HFFc6 (cell line): ENCODE measurements around the gene FKBP9. TPM values are rescaled to one million over a fixed set of nuclear protein-coding genes. Genes with fewer than 3 reads are reported as not detected.

Experiments used
- DNase-seq: peaks from one replicate; pipeline ENCODE4 v3.0.0-alpha.2; 2018
- H3K27ac Mint-ChIP-seq: 2 replicates; pipeline ENCODE4 v1.8.0; 2020; ENCODE audit warnings: mild to moderate bottlenecking, mixed read lengths
- H3K27me3 Mint-ChIP-seq: 2 replicates; pipeline ENCODE4 v1.8.0; 2021; ENCODE audit warnings: mild to moderate bottlenecking, moderate library complexity, mixed read lengths; ENCODE audit not compliant: insufficient read depth
- H3K36me3 Mint-ChIP-seq: 2 replicates; pipeline ENCODE4 v1.8.0; 2021; ENCODE audit warnings: low read depth, mixed read lengths
- H3K4me1 Mint-ChIP-seq: 2 replicates; pipeline ENCODE4 v1.8.0; 2020; ENCODE audit warnings: low read depth, mixed read lengths
- H3K4me3 Mint-ChIP-seq: 2 replicates; pipeline ENCODE4 v1.8.0; 2020; ENCODE audit warnings: mild to moderate bottlenecking, moderate library complexity, mixed read lengths
- H3K9me3 Mint-ChIP-seq: 2 replicates; pipeline ENCODE4 v1.8.0; 2020; ENCODE audit warnings: mild to moderate bottlenecking, mixed read lengths
- total RNA-seq, 6 experiments: library from RNA; stranded (reverse); fragmentation: NEBNext Ultra II Directional; extraction: Animal tissue kit (Norgen Biotek cat#: 25700); gene quantifications; 2 replicates in 1 of 6; 3 replicates in 5 of 6; pipeline ENCODE4 v1.2.3, GENCODE V29; 2021
- TF ChIP-seq, protein P1 (sequence below): fragments of 200-600 bp; sonication (generic); IDR thresholded peaks from 2 replicates; pipeline ENCODE4 v1.5.0; 2021; ENCODE audit warnings: antibody characterized with exemption, mild to moderate bottlenecking

The FKBP9 gene
- total RNA-seq, 6 experiments from 2014 or later: 196 to 241 (median 214) TPM

DNA sequence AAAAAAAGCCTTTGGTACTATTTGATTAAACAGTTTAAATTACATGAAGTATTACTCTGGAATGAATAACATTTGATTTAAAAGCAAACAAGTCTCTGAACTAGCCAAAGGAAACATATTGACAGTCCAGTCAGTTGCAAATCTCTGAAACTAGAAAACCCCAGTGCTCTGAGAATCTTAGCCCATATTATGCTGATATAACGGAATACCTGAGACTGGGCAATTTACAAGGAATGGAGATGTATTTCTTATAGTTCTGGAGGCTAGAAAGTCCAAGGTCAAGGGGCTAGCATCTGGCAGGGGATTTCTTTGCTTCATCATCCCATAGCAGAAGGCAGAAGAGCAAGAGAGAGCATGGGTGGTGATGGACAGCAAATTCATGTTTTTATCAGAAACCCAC, 21.7 kb upstream of the FKBP9 start:
- Mint-ChIP-seq H3K27me3 (peaks cover 2% of the 10 kb centered on the region), H3K4me3 (no peak overlapping the region), H3K9me3 (no peaks in the 10 kb centered on the region), H3K36me3 (peaks cover 11% of the 10 kb centered on the region; the same call in 1 of the 2 replicates), H3K4me1 (peaks cover 41% of the 10 kb centered on the region), H3K27ac (peak overlapping the region; percentile 10; the same call in 1 of the 2 replicates)
- DNase-seq: no peak
- TF ChIP-seq, protein P1, sequence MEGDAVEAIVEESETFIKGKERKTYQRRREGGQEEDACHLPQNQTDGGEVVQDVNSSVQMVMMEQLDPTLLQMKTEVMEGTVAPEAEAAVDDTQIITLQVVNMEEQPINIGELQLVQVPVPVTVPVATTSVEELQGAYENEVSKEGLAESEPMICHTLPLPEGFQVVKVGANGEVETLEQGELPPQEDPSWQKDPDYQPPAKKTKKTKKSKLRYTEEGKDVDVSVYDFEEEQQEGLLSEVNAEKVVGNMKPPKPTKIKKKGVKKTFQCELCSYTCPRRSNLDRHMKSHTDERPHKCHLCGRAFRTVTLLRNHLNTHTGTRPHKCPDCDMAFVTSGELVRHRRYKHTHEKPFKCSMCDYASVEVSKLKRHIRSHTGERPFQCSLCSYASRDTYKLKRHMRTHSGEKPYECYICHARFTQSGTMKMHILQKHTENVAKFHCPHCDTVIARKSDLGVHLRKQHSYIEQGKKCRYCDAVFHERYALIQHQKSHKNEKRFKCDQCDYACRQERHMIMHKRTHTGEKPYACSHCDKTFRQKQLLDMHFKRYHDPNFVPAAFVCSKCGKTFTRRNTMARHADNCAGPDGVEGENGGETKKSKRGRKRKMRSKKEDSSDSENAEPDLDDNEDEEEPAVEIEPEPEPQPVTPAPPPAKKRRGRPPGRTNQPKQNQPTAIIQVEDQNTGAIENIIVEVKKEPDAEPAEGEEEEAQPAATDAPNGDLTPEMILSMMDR: no peak

DNA sequence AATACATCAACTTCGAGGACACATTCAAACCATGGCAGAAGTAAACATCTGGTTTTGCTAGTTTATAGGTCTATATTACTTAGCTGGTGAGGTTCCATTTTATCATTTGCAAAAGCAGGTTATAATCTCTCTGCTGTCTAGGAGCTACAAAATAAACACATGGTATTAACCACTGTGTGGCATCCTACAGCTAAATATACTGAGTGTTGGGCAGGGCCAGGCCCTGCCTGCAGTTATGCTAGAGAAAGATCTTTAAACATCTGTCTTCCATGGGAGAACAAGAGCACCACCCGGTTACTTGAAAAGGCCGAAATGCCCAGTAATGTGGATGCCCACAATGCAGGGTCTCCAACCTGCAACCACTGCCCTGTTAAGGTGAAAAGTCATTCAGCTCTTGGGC, 20.6 kb upstream of the FKBP9 start:
- H3K4me1 Mint-ChIP-seq: peaks cover 50% of the 10 kb centered on the region
- peaks cover 2% of the 10 kb centered on the region for H3K27me3 Mint-ChIP-seq
- peak overlapping the region; percentile 14; the same call in 1 of the 2 replicates for H3K27ac Mint-ChIP-seq
- no peak overlapping the region for H3K4me3 Mint-ChIP-seq
- TF ChIP-seq, protein P1: no peak
- H3K9me3 Mint-ChIP-seq: no peaks in the 10 kb centered on the region
- peaks cover 15% of the 10 kb centered on the region for H3K36me3 Mint-ChIP-seq
- no peak for DNase-seq

GRCh38 chr7:32937344-32938174, 19.7 kb upstream of the FKBP9 start:
- Mint-ChIP-seq H3K36me3 (peaks cover 20% of the 10 kb centered on the region), H3K27me3 (peaks cover 2% of the 10 kb centered on the region), H3K9me3 (no peaks in the 10 kb centered on the region), H3K4me3 (peak overlapping the region; percentile 45), H3K4me1 (peaks cover 53% of the 10 kb centered on the region), H3K27ac (peak overlapping the region; percentile 76)
- peak; percentile 65 for DNase-seq
- TF ChIP-seq, protein P1: no peak

DNA sequence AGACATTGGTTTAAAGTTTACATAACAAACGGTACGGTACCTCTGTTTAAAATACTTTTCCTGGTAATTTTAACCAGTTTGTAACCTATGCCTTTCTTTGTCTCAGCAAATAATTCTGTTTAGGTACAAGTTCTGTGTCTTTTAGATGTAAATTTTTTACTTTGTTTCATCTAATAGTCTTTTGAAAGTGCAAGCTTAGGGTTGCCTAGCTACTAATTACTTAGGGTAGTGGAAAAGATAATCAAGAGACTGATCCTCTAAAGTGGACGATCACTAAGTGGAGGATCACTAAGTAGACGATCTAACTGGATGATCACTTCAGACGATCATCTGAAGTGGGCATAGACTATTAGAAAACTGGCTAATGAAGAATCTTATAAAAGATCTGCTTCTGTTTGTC, 16.1 kb upstream of the FKBP9 start:
- TF ChIP-seq, protein P1: no peak
- Mint-ChIP-seq H3K4me1 (peaks cover 47% of the 10 kb centered on the region), H3K27ac (peak overlapping the region; percentile 88), H3K36me3 (peaks cover 24% of the 10 kb centered on the region), H3K4me3 (peak overlapping the region; percentile 100), H3K9me3 (peaks cover 7% of the 10 kb centered on the region; the same call in 1 of the 2 replicates), H3K27me3 (peaks cover 2% of the 10 kb centered on the region; the same call in 1 of the 2 replicates)
- DNase-seq: no peak

- Mint-ChIP-seq H3K36me3 (peaks cover 24% of the 10 kb centered on the region), H3K27me3 (peaks cover 2% of the 10 kb centered on the region; the same call in 1 of the 2 replicates), H3K9me3 (peaks cover 7% of the 10 kb centered on the region; the same call in 1 of the 2 replicates), H3K4me3 (peak overlapping the region; percentile 100), H3K4me1 (peaks cover 40% of the 10 kb centered on the region), H3K27ac (peak overlapping the region; percentile 88)
- TF ChIP-seq, protein P1: no peak
- DNase-seq: no peak
Observed at GRCh38 chr7:32941681-32942414, 15.4 kb upstream of the FKBP9 start.
